SK-N-SH (cell line): Measurements from ENCODE around the gene MTCL3.

Experiments
- CTCF ChIP-seq: fragments of 200-600 bp; sonication (generic); IDR thresholded peaks from 2 replicates; pipeline ENCODE4 v1.6.1; 2017; ENCODE audit warnings: antibody characterized with exemption, mild to moderate bottlenecking, moderate library complexity
- ELF1 ChIP-seq: IDR thresholded peaks from 2 replicates; pipeline ENCODE4 v1.4.0; 2012
- EZH2phosphoT487 ChIP-seq: fragments of 200-600 bp; sonication (generic); IDR thresholded peaks from 2 replicates; pipeline ENCODE4 v1.6.1; 2017; ENCODE audit warnings: low read depth, mixed run types, mild to moderate bottlenecking, antibody characterized with exemption, moderate library complexity, borderline replicate concordance
- FOXM1 ChIP-seq: IDR thresholded peaks from 2 replicates; pipeline ENCODE4 v1.4.0; 2012; ENCODE audit warnings: low read depth, mild to moderate bottlenecking
- GABPA ChIP-seq: IDR thresholded peaks from 2 replicates; pipeline ENCODE4 v1.4.0; 2012; ENCODE audit warnings: low read depth, mild to moderate bottlenecking
- IRF3 ChIP-seq: fragments of 150-350 bp; IDR thresholded peaks from 2 replicates; pipeline ENCODE4 v1.6.1; 2016; ENCODE audit warnings: mild to moderate bottlenecking, low read depth, low read length
- NFIC ChIP-seq: IDR thresholded peaks from 2 replicates; pipeline ENCODE4 v1.4.0; 2012; ENCODE audit warnings: borderline replicate concordance
- POLR2AphosphoS5 ChIP-seq: IDR thresholded peaks from 2 replicates; pipeline ENCODE4 v1.6.1; 2012; ENCODE audit warnings: low read depth, low read length
- RAD21 ChIP-seq: IDR thresholded peaks from 2 replicates; pipeline ENCODE4 v1.6.1; 2012; ENCODE audit warnings: mild to moderate bottlenecking, low read length
- USF2 ChIP-seq: fragments of 150-350 bp; IDR thresholded peaks from 2 replicates; pipeline ENCODE4 v1.6.1; 2017; ENCODE audit warnings: antibody characterized with exemption, low read length, low read depth, borderline replicate concordance

DNA sequence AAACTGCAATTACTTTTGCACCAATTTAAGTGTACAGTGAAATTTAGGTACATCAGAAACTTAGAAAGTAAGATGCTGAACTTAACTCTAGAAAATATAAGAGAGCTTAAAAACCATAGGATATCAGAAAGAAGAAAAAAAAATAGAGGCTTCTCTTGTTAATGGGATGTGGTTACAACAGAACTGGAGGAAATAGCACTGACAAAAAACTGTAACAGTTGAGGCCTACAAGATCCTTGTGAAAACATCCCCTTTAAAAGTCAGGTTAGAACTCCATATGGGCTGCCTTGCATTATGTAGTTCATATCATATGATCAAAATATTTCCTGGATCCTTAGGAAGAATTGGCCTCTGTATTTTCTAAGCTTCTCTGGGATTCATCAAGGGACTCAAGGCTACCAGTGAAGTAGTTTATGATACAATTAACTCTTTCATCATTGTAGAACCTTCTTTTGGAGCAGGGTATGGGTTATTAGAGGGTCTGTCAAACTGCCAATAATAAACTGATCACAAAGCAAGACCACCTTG, 24.8 kb downstream of the MTCL3 start:
- TF ChIP-seq USF2 (no peak), NFIC (no peak), RAD21 (no peak), CTCF (no peak), GABPA (no peak), IRF3 (no peak), FOXM1 (no peak), EZH2phosphoT487 (no peak), POLR2AphosphoS5 (no peak), ELF1 (no peak)
